H9 (cell line): ENCODE measurements around the gene UBE3A. TPM values are rescaled to one million over a fixed set of nuclear protein-coding genes. Genes with fewer than 3 reads are reported as not detected.

Experiments used
- DNase-seq: peaks from one replicate; pipeline ENCODE4 v3.0.0-alpha.2; 2017
- H2AFZ ChIP-seq: one replicate; pipeline ENCODE4 v1.6.1; 2013; ENCODE audit warnings: mild to moderate bottlenecking, low read length, control low read depth, moderate library complexity
- H2AK5ac ChIP-seq: 2 replicates; pipeline ENCODE4 v1.6.1; 2013; ENCODE audit warnings: low read length, control low read depth, mixed read lengths; ENCODE audit not compliant: insufficient read length
- H2BK120ac ChIP-seq: one replicate; pipeline ENCODE4 v1.6.1; 2013; ENCODE audit warnings: low read depth, mild to moderate bottlenecking, low read length, control low read depth, inconsistent platforms; ENCODE audit not compliant: poor library complexity, severe bottlenecking
- H2BK12ac ChIP-seq: 2 replicates; pipeline ENCODE4 v1.6.1; 2013; ENCODE audit warnings: low read length, control low read depth, mixed read lengths, low read depth; ENCODE audit not compliant: insufficient read length
- H2BK15ac ChIP-seq: 2 replicates; pipeline ENCODE4 v1.6.1; 2013; ENCODE audit warnings: low read depth, low read length, control low read depth
- H2BK20ac ChIP-seq: one replicate; pipeline ENCODE4 v1.6.1; 2013; ENCODE audit warnings: low read depth, mild to moderate bottlenecking, low read length, control low read depth, inconsistent platforms; ENCODE audit not compliant: poor library complexity, severe bottlenecking
- H2BK5ac ChIP-seq: 2 replicates; pipeline ENCODE4 v1.6.1; 2013; ENCODE audit warnings: low read length, control low read depth, mixed read lengths; ENCODE audit not compliant: insufficient read length
- H3K14ac ChIP-seq: 2 replicates; pipeline ENCODE4 v1.6.1; 2013; ENCODE audit warnings: low read length, control low read depth; ENCODE audit not compliant: insufficient read depth
- H3K18ac ChIP-seq: 2 replicates; pipeline ENCODE4 v1.6.1; 2013; ENCODE audit warnings: low read depth, mild to moderate bottlenecking, mixed read lengths, low read length, control low read depth; ENCODE audit not compliant: insufficient read length
- H3K23ac ChIP-seq: 2 replicates; pipeline ENCODE4 v1.6.1; 2013; ENCODE audit warnings: low read length, control low read depth, mixed read lengths, low read depth; ENCODE audit not compliant: insufficient read length
- H3K23me2 ChIP-seq: 2 replicates; pipeline ENCODE4 v1.6.1; 2013; ENCODE audit warnings: low read depth, mild to moderate bottlenecking, mixed read lengths, low read length, control low read depth; ENCODE audit not compliant: insufficient read length, poor library complexity, severe bottlenecking
- H3K27ac ChIP-seq: 2 replicates; pipeline ENCODE4 v1.5.1; 2013; ENCODE audit warnings: low read length, control low read depth, mixed read lengths, low read depth; ENCODE audit not compliant: insufficient read length
- H3K27me3 ChIP-seq: 2 replicates; pipeline ENCODE4 v1.6.1; 2013; ENCODE audit warnings: low read length, control low read depth, inconsistent platforms; ENCODE audit not compliant: insufficient read depth
- H3K4ac ChIP-seq: 2 replicates; pipeline ENCODE4 v1.6.1; 2013; ENCODE audit warnings: low read depth, mild to moderate bottlenecking, control low read depth, inconsistent platforms, low read length, moderate library complexity
- H3K4me1 ChIP-seq: 2 replicates; pipeline ENCODE4 v1.6.1; 2013; ENCODE audit warnings: low read length, control low read depth, inconsistent platforms; ENCODE audit not compliant: insufficient read depth
- H3K4me2 ChIP-seq: 2 replicates; pipeline ENCODE4 v1.6.1; 2013; ENCODE audit warnings: low read length, control low read depth, mixed read lengths; ENCODE audit not compliant: insufficient read length, insufficient read depth
- H3K56ac ChIP-seq: 2 replicates; pipeline ENCODE4 v1.6.1; 2013; ENCODE audit warnings: low read depth, mild to moderate bottlenecking, mixed read lengths, low read length, control low read depth; ENCODE audit not compliant: insufficient read length
- H3K79me1 ChIP-seq: 2 replicates; pipeline ENCODE4 v1.6.1; 2013; ENCODE audit warnings: low read depth, mild to moderate bottlenecking, moderate library complexity, low read length, control low read depth, inconsistent platforms; ENCODE audit not compliant: insufficient read depth, poor library complexity, severe bottlenecking
- H3K79me2 ChIP-seq: 2 replicates; pipeline ENCODE4 v1.6.1; 2013; ENCODE audit warnings: low read length, control low read depth, inconsistent platforms; ENCODE audit not compliant: insufficient read depth
- H3K9ac ChIP-seq: 2 replicates; pipeline ENCODE4 v1.6.1; 2013; ENCODE audit warnings: low read length, control low read depth, mixed read lengths; ENCODE audit not compliant: insufficient read length; ENCODE audit errors: extremely low read depth
- H3K9me3 ChIP-seq: one replicate; pipeline ENCODE4 v1.6.1; 2013; ENCODE audit warnings: low read depth, low read length, inconsistent platforms; ENCODE audit not compliant: control insufficient read depth
- H3T11ph ChIP-seq: one replicate; pipeline ENCODE4 v1.6.1; 2013; ENCODE audit warnings: mild to moderate bottlenecking, low read length, control low read depth, inconsistent platforms
- H4K20me1 ChIP-seq: one replicate; pipeline ENCODE4 v1.6.1; 2013; ENCODE audit not compliant: control insufficient read depth, insufficient read length, insufficient read depth
- H4K5ac ChIP-seq: 2 replicates; pipeline ENCODE4 v1.6.1; 2013; ENCODE audit warnings: low read depth, mild to moderate bottlenecking, mixed read lengths, low read length, control low read depth; ENCODE audit not compliant: insufficient read length
- H4K8ac ChIP-seq: replicated peaks from 2 replicates; pipeline ENCODE4 v1.6.1; 2013; ENCODE audit warnings: low read length, control low read depth, mixed read lengths, low read depth; ENCODE audit not compliant: insufficient read length
- H4K91ac ChIP-seq: 2 replicates; pipeline ENCODE4 v1.6.1; 2013; ENCODE audit warnings: low read depth, mild to moderate bottlenecking, moderate library complexity, mixed read lengths, low read length, control low read depth; ENCODE audit not compliant: insufficient read length
- H3K27ac Mint-ChIP-seq, 3 experiments: 2 replicates in 2 of 3; 3 replicates in 1 of 3; pipeline ENCODE4 v1.8.0; 2020 to 2021; ENCODE audit warnings: mixed read lengths in 3 of 3, mild to moderate bottlenecking in 1 of 3, moderate library complexity in 1 of 3
- H3K27me3 Mint-ChIP-seq: 2 replicates; pipeline ENCODE4 v1.8.0; 2021; ENCODE audit warnings: low read depth, mild to moderate bottlenecking, moderate library complexity, mixed read lengths
- H3K36me3 Mint-ChIP-seq, 3 experiments: 2 replicates in 2 of 3; 3 replicates in 1 of 3; pipeline ENCODE4 v1.8.0; 2020 to 2021; ENCODE audit warnings: low read depth in 3 of 3, mixed read lengths in 3 of 3; ENCODE audit not compliant: insufficient read depth in 1 of 3
- H3K4me1 Mint-ChIP-seq, 2 experiments: 2 replicates each; pipeline ENCODE4 v1.8.0; 2020; ENCODE audit warnings: mixed read lengths in 2 of 2
- H3K4me3 Mint-ChIP-seq, 2 experiments: 2 replicates in 1 of 2; 3 replicates in 1 of 2; pipeline ENCODE4 v1.8.0; 2020 to 2021; ENCODE audit warnings: mild to moderate bottlenecking in 2 of 2, mixed read lengths in 2 of 2, moderate library complexity in 1 of 2
- H3K9me3 Mint-ChIP-seq, 2 experiments: 2 replicates in 1 of 2; 3 replicates in 1 of 2; pipeline ENCODE4 v1.8.0; 2020; ENCODE audit warnings: mild to moderate bottlenecking in 2 of 2, mixed read lengths in 2 of 2, moderate library complexity in 1 of 2
- WGBS: extraction: QIAGEN DNeasy Blood & Tissue Kit; methylation state at CpG from one replicate; pipeline ENCODE4 v1.1.7; 2013; ENCODE audit warnings: missing lambda C conversion rate, low lambda C conversion rate, mixed read lengths; ENCODE audit not compliant: insufficient read length; ENCODE audit errors: extremely low coverage; 5-methylcytosine and 5-hydroxymethylcytosine counted together
- total RNA-seq: library from RNA; stranded (reverse); gene quantifications from 2 replicates; pipeline ENCODE4 v1.2.1, GENCODE V29; 2021
- TF ChIP-seq, protein P1 (sequence below): fragments of 200-600 bp; sonication (generic); conservative IDR thresholded peaks from 3 replicates; pipeline ENCODE4 v1.8.0; 2021; ENCODE audit warnings: antibody characterized with exemption, mild to moderate bottlenecking

Gene UBE3A
- total RNA-seq, 1 experiment from 2014 or later = 108 TPM

DNA sequence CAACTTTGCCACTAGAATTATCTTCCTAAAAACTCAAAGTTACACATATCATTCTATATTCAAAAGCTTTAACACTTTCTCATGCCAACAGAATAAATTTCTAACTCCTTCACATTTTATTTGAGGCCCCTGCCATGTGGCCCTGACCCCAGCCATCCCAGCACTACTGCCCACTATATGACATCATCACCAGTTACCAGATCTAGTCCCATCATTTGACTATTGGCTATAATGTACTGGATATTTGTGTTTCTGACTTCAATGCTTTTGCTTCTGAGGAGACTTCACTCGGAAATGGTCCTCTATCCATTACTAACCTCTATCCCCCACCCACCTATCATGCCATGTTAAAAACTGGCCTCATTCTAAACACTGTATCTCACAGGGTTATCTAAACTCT is 23.6 kb downstream of the UBE3A start:
- peaks cover 47% of the 10 kb centered on the region for H3K79me2 ChIP-seq
- H2AK5ac ChIP-seq = no peak overlapping the region
- no peaks in the 10 kb centered on the region for H3K23me2 ChIP-seq
- H3K36me3 Mint-ChIP-seq = no peaks in the 10 kb centered on the region; a peak in 1 of 7 replicates
- no peak overlapping the region for H2BK120ac ChIP-seq
- no peak overlapping the region for H3T11ph ChIP-seq
- H3K4me2 ChIP-seq = no peak overlapping the region
- H4K20me1 ChIP-seq = no peaks in the 10 kb centered on the region
- no peak overlapping the region for H2AFZ ChIP-seq
- no peaks in the 10 kb centered on the region; a peak in 1 of 5 replicates for H3K9me3 Mint-ChIP-seq
- no peak overlapping the region for H2BK12ac ChIP-seq
- peaks cover 24 to 31% of the 10 kb centered on the region in 2 experiments for H3K4me1 Mint-ChIP-seq
- no peak for DNase-seq
- no peak overlapping the region for H3K18ac ChIP-seq
- no peaks in the 10 kb centered on the region for H3K9me3 ChIP-seq
- peaks cover 3% of the 10 kb centered on the region; the same call in 1 of the 2 replicates for H3K4me1 ChIP-seq
- H2BK5ac ChIP-seq = no peak overlapping the region
- no peak overlapping the region for H4K8ac ChIP-seq
- H3K23ac ChIP-seq = no peak overlapping the region
- H3K27ac ChIP-seq = no peak overlapping the region
- no peak overlapping the region for H3K56ac ChIP-seq
- no peak overlapping the region for H3K14ac ChIP-seq
- no peak overlapping the region for H3K4me3 Mint-ChIP-seq
- H3K4ac ChIP-seq = no peak overlapping the region
- WGBS = no CpG with 5 or more reads among the region's 1 CpG
- no peak overlapping the region for H4K91ac ChIP-seq
- peaks cover 6% of the 10 kb centered on the region for H3K79me1 ChIP-seq
- H3K27ac Mint-ChIP-seq = no peak overlapping the region; a peak in 1 of 7 replicates
- H2BK20ac ChIP-seq = no peak overlapping the region
- H4K5ac ChIP-seq = no peak overlapping the region
- no peaks in the 10 kb centered on the region for H3K27me3 ChIP-seq
- no peak overlapping the region for H2BK15ac ChIP-seq
- no peak overlapping the region for H3K9ac ChIP-seq
- no peaks in the 10 kb centered on the region for H3K27me3 Mint-ChIP-seq
- TF ChIP-seq, protein P1, sequence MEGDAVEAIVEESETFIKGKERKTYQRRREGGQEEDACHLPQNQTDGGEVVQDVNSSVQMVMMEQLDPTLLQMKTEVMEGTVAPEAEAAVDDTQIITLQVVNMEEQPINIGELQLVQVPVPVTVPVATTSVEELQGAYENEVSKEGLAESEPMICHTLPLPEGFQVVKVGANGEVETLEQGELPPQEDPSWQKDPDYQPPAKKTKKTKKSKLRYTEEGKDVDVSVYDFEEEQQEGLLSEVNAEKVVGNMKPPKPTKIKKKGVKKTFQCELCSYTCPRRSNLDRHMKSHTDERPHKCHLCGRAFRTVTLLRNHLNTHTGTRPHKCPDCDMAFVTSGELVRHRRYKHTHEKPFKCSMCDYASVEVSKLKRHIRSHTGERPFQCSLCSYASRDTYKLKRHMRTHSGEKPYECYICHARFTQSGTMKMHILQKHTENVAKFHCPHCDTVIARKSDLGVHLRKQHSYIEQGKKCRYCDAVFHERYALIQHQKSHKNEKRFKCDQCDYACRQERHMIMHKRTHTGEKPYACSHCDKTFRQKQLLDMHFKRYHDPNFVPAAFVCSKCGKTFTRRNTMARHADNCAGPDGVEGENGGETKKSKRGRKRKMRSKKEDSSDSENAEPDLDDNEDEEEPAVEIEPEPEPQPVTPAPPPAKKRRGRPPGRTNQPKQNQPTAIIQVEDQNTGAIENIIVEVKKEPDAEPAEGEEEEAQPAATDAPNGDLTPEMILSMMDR = no peak
